Psoas muscle (tissue), 8 donors: ENCODE data around the gene SDHAF2. TPM values are rescaled to one million over a fixed set of nuclear protein-coding genes. Genes with fewer than 3 reads are reported as not detected.

Experiments used
- ATAC-seq, 4 donors: fragments of 200-7000 bp; cut with Tn5 transposase; one replicate each; pipeline ENCODE4 v1.9.1; 2020; ENCODE audit warnings: moderate library complexity in 3 of 4, mild to moderate bottlenecking in 2 of 4
- DNase-seq, 2 donors: peaks; one replicate each; pipeline ENCODE4 v3.0.0-alpha.2; 2020
- H3K27ac ChIP-seq: fragments of 200-600 bp; one replicate; pipeline ENCODE4 v1.8.0; 2022
- H3K27me3 ChIP-seq, 3 donors: fragments of 200-600 bp in 1 of 3; one replicate each; pipeline versions ENCODE4 v1.6.1 to v1.8.0; 2013 to 2022; ENCODE audit warnings: low read length in 2 of 3, mild to moderate bottlenecking in 2 of 3, moderate library complexity in 1 of 3; ENCODE audit not compliant: insufficient read depth in 3 of 3
- H3K36me3 ChIP-seq, 2 donors: fragments of 200-600 bp in 1 of 2; one replicate each; pipeline versions ENCODE4 v1.6.1 to v1.8.0; 2013 to 2022; ENCODE audit warnings: low read depth in 1 of 2, mild to moderate bottlenecking in 1 of 2, moderate library complexity in 1 of 2; ENCODE audit not compliant: insufficient read depth in 1 of 2
- H3K4me1 ChIP-seq: fragments of 200-600 bp; one replicate; pipeline ENCODE4 v1.8.0; 2022
- H3K4me3 ChIP-seq: fragments of 200-600 bp; one replicate; pipeline ENCODE4 v1.8.0; 2022; ENCODE audit warnings: mild to moderate bottlenecking
- H3K9me3 ChIP-seq: fragments of 200-600 bp; one replicate; pipeline ENCODE4 v1.8.0; 2022
- CTCF ChIP-seq: fragments of 200-600 bp; IDR thresholded peaks from one replicate; pipeline ENCODE4 v1.8.0; 2022; ENCODE audit warnings: antibody characterized with exemption
- WGBS, 3 donors: extraction: QIAGEN DNeasy Blood & Tissue Kit; methylation state at CpG; one replicate each; pipeline versions ENCODE4 v1.1.6 to v1.1.7; 2013; 5-methylcytosine and 5-hydroxymethylcytosine counted together
- intact Hi-C, 2 donors: fragments of 100-400 bp; cut with DNase I; formaldehyde crosslinking; loops; one replicate each; pipeline versions ENCODE4 v1.11.0 to v1.14.2; 2022
- polyA plus RNA-seq, 3 donors: library from polyadenylated mRNA; stranded (reverse); fragments of 200-250 nt; gene quantifications; one replicate each; pipeline ENCODE4 v1.2.3, GENCODE V29; 2013
- total RNA-seq, 4 donors: library from RNA; stranded (reverse); fragmentation: NEBNext Ultra II Directional in 2 of 4; extraction: Animal tissue kit (Norgen Biotek cat#: 25700) in 2 of 4; gene quantifications; one replicate each; pipeline versions ENCODE4 v1.2.1 to v1.2.4, GENCODE V29; 2021 to 2023
- donor health status: healthy with polysubstance abuse.
- donor health status: DM: no; HTN: no; CAD: no; lungs with moderate emphysema.
- donor health status: Bipolar disorder and iron deficiency.
- donor health status: healthy.
- donor health status: DM: yes; HTN: yes; CAD: no.
- donor health status: DM: no; HTN: no; CAD: no.
- donor health status: DM: no; HTN: no; CAD: no.
- donor health status: DM: yes; HTN: yes; CAD: no.

Gene SDHAF2
- total and polyA plus RNA-seq, 7 donors = 29.4 to 103 (median 45.2) TPM

GRCh38 chr11:61404103-61404502 lies 25.8 kb upstream of the SDHAF2 start:
- H3K27me3 ChIP-seq = no peaks in the 10 kb centered on the region
- 71 to 82% (median 74%) methylated on average over 5 of the region's 5 CpGs for WGBS, 3 donors
- H3K27ac ChIP-seq = no peak overlapping the region
- H3K4me1 ChIP-seq = peaks cover 4% of the 10 kb centered on the region
- ATAC-seq = no peak
- no peaks in the 10 kb centered on the region for H3K9me3 ChIP-seq
- H3K4me3 ChIP-seq = no peak overlapping the region
- H3K36me3 ChIP-seq = peaks cover 24 to 97% of the 10 kb centered on the region in 2 donors
- no peak for DNase-seq
- intact Hi-C loops = no loop called here
- TF ChIP-seq CTCF = no peak

- no peak for TF ChIP-seq CTCF
- intact Hi-C loops = no loop called here
- ATAC-seq (no peak), DNase-seq (no peak)
- H3K27ac ChIP-seq = no peak overlapping the region
- no peaks in the 10 kb centered on the region for H3K27me3 ChIP-seq
- H3K9me3 ChIP-seq = no peaks in the 10 kb centered on the region
- 78 to 82% (median 79%) methylated on average over 4 of the region's 4 CpGs for WGBS, 3 donors
- H3K4me3 ChIP-seq = no peak overlapping the region
- H3K4me1 ChIP-seq = peaks cover 4% of the 10 kb centered on the region
- peaks cover 24 to 98% of the 10 kb centered on the region in 2 donors for H3K36me3 ChIP-seq
These were observed 25.3 kb upstream of the SDHAF2 start for GRCh38 chr11:61404641-61405040.

GRCh38 chr11:61406067-61406466 lies 23.9 kb upstream of the SDHAF2 start:
- ATAC-seq (peak in 3 of 4 donors; percentile 57 to 72 (median 64)), DNase-seq (no peak)
- 49 to 80% (median 65%) methylated on average over 2 of the region's 2 CpGs for WGBS, 3 donors
- intact Hi-C loops = no loop called here
- Histone ChIP-seq H3K27me3 (no peaks in the 10 kb centered on the region), H3K4me3 (no peak overlapping the region), H3K36me3 (peaks cover 24 to 100% of the 10 kb centered on the region in 2 donors), H3K9me3 (no peaks in the 10 kb centered on the region), H3K27ac (no peak overlapping the region), H3K4me1 (peaks cover 4% of the 10 kb centered on the region)
- no peak for TF ChIP-seq CTCF

GRCh38 chr11:61406991-61407728 lies 22.8 kb upstream of the SDHAF2 start:
- H3K4me3 ChIP-seq = no peak overlapping the region
- intact Hi-C loops = no loop called here
- H3K27ac ChIP-seq = no peak overlapping the region
- TF ChIP-seq CTCF = no peak
- WGBS, 3 donors = 83 to 97% (median 92%) methylated on average over 5 of the region's 5 CpGs
- peaks cover 27 to 100% of the 10 kb centered on the region in 2 donors for H3K36me3 ChIP-seq
- no peaks in the 10 kb centered on the region for H3K27me3 ChIP-seq
- H3K9me3 ChIP-seq = no peaks in the 10 kb centered on the region
- no peak for DNase-seq
- H3K4me1 ChIP-seq = peaks cover 4% of the 10 kb centered on the region
- no peak for ATAC-seq

GRCh38 chr11:61411589-61411988 lies 18.3 kb upstream of the SDHAF2 start:
- Histone ChIP-seq H3K27me3 (no peaks in the 10 kb centered on the region), H3K9me3 (no peaks in the 10 kb centered on the region), H3K4me1 (no peaks in the 10 kb centered on the region), H3K36me3 (peaks cover 19 to 100% of the 10 kb centered on the region in 2 donors), H3K27ac (no peak overlapping the region), H3K4me3 (no peak overlapping the region)
- WGBS, 3 donors = 72 to 82% (median 80%) methylated on average over 9 of the region's 9 CpGs
- intact Hi-C loops = no loop called here
- TF ChIP-seq CTCF = no peak
- no peak for DNase-seq
- ATAC-seq = no peak
